H1 (cell line): ENCODE measurements around the gene TFPT. TPM values are rescaled to one million over a fixed set of nuclear protein-coding genes. Genes with fewer than 3 reads are reported as not detected.
A peak's percentile ranks its signal among the peaks of the same experiment; 100 is the strongest.

ENCODE experiments used
- CBX5 ChIP-seq: fragments of 300-800, 300-1000 bp; sonication (generic); IDR thresholded peaks from 2 replicates; pipeline ENCODE4 v1.7.1; 2016; ENCODE audit warnings: antibody characterized with exemption, low read length, low read depth
- CBX8 ChIP-seq: fragments of 300-800, 300-1000 bp; sonication (generic); IDR thresholded peaks from 2 replicates; pipeline ENCODE4 v1.7.1; 2016; ENCODE audit warnings: low read depth, low read length, borderline replicate concordance
- CHD1 ChIP-seq: IDR thresholded peaks from 2 replicates; pipeline ENCODE4 v1.6.1; 2012; ENCODE audit warnings: low read depth, low read length, improper control_type of control experiment
- E2F6 ChIP-seq: IDR thresholded peaks from 2 replicates; pipeline ENCODE4 v1.6.1; 2012; ENCODE audit warnings: inconsistent platforms
- EGR1 ChIP-seq: IDR thresholded peaks from 2 replicates; pipeline ENCODE4 v1.6.1; 2011; ENCODE audit warnings: low read depth, low read length, borderline replicate concordance
- GABPA ChIP-seq: IDR thresholded peaks from 2 replicates; pipeline ENCODE4 v1.6.1; 2011; ENCODE audit warnings: mild to moderate bottlenecking, low read length, moderate library complexity, borderline replicate concordance; ENCODE audit not compliant: insufficient read depth
- GTF2F1 ChIP-seq: IDR thresholded peaks from 2 replicates; pipeline ENCODE4 v1.6.1; 2012; ENCODE audit warnings: low read depth, low read length, improper control_type of control experiment, borderline replicate concordance
- HDAC2 ChIP-seq, 2 experiments: fragments of 300-600 bp in 1 of 2; sonication (generic) in 1 of 2; IDR thresholded peaks; 2 replicates each; pipeline ENCODE4 v1.6.1; 2011 to 2012; ENCODE audit warnings: low read depth in 2 of 2, low read length in 2 of 2, mild to moderate bottlenecking in 2 of 2, moderate library complexity in 2 of 2, borderline replicate concordance in 1 of 2, inconsistent platforms in 1 of 2
- HDAC6 ChIP-seq: IDR thresholded peaks from one replicate; pipeline ENCODE4 v1.7.1; 2012; ENCODE audit warnings: low read depth, mild to moderate bottlenecking, inconsistent platforms, low read length, moderate library complexity
- JUND ChIP-seq: IDR thresholded peaks from 2 replicates; pipeline ENCODE4 v1.6.1; 2011; ENCODE audit warnings: mild to moderate bottlenecking, improper control_type of control experiment, low read length
- KDM1A ChIP-seq: fragments of 200-600, 300-600 bp; sonication (generic); IDR thresholded peaks from 2 replicates; pipeline ENCODE4 v1.7.1; 2016; ENCODE audit warnings: mild to moderate bottlenecking, low read length, borderline replicate concordance
- MAX ChIP-seq: IDR thresholded peaks from 2 replicates; pipeline ENCODE4 v1.6.1; 2012; ENCODE audit warnings: inconsistent platforms
- POU5F1 ChIP-seq: IDR thresholded peaks from 2 replicates; pipeline ENCODE4 v1.6.1; 2011; ENCODE audit warnings: low read depth, mild to moderate bottlenecking, low read length, moderate library complexity
- SAP30 ChIP-seq: fragments of 300-600 bp; sonication (generic); IDR thresholded peaks from 2 replicates; pipeline ENCODE4 v1.7.1; 2012; ENCODE audit warnings: low read length, moderate library complexity, mild to moderate bottlenecking, inconsistent platforms; ENCODE audit not compliant: insufficient read depth, insufficient replicate concordance
- SIN3A ChIP-seq, 2 experiments: IDR thresholded peaks in 1 of 2; conservative IDR thresholded peaks in 1 of 2; 2 replicates each; pipeline ENCODE4 v1.6.1; 2011 to 2012; ENCODE audit warnings: low read length in 2 of 2, improper control_type of control experiment in 1 of 2, low read depth in 1 of 2, mild to moderate bottlenecking in 1 of 2
- SRF ChIP-seq: IDR thresholded peaks from 2 replicates; pipeline ENCODE4 v1.6.1; 2011; ENCODE audit warnings: mild to moderate bottlenecking, low read depth, low read length, moderate library complexity
- TAF1 ChIP-seq: IDR thresholded peaks from 2 replicates; pipeline ENCODE4 v1.6.1; 2011; ENCODE audit warnings: mild to moderate bottlenecking, low read depth, low read length
- USF2 ChIP-seq: IDR thresholded peaks from 2 replicates; pipeline ENCODE4 v1.6.1; 2011; ENCODE audit warnings: low read length, improper control_type of control experiment
- polyA plus RNA-seq, 7 experiments: library from polyadenylated mRNA; depleted of rRNA in 3 of 7; stranded (reverse) in 5 of 7; unstranded in 2 of 7; fragments of >200 nt in 5 of 7; fragments of 200-250 nt in 2 of 7; gene quantifications; 1 replicate in 5 of 7; 2 replicates in 1 of 7; 4 replicates in 1 of 7; pipeline versions ENCODE4 v1.2.1 to v1.2.3, GENCODE V29; 2011 to 2013; ENCODE audit warnings: missing spikeins in 2 of 7, mixed read lengths in 2 of 7
- total RNA-seq: library from RNA; stranded (reverse); fragmentation: NEBNext Ultra II Directional; extraction: Animal tissue kit (Norgen Biotek cat#: 25700); gene quantifications from 2 replicates; pipeline ENCODE4 v1.2.1, GENCODE V29; 2021

TFPT gene
- total and polyA plus RNA-seq, 2 of the 8 experiments (the other 6 are each of a cell fraction or from before 2014, with no cell fraction given) = 10.4 to 17.7 TPM

GRCh38 chr19:54136864-54137698 is 21.6 kb upstream of the TFPT start (continued):
- TF ChIP-seq GABPA = no peak
- no peak for TF ChIP-seq HDAC2 (IDR thresholded peaks at IDR 0.05; ENCODE audit: borderline replicate concordance in 1 of 2, low read depth in 2 of 2, low read length in 2 of 2)
- no peak for TF ChIP-seq E2F6
- TF ChIP-seq CHD1 = no peak
- TF ChIP-seq EGR1 = peak; percentile 82; the same call in 1 of the 2 replicates
- TF ChIP-seq POU5F1 = no peak
- TF ChIP-seq HDAC6 = no peak
- no peak for TF ChIP-seq KDM1A
- peak in 1 of 2 experiments; percentile 67; a peak in 2 of 4 replicates for TF ChIP-seq SIN3A (conservative IDR thresholded peaks at IDR 0.05 in 1 of 2, IDR thresholded peaks at IDR 0.05 in 1 of 2; ENCODE audit: low read depth in 1 of 2, low read length in 2 of 2)
- no peak for TF ChIP-seq CBX8
- no peak for TF ChIP-seq CBX5
- no peak for TF ChIP-seq GTF2F1
- no peak for TF ChIP-seq SAP30
- no peak for TF ChIP-seq JUND
- TF ChIP-seq SRF = no peak
- peak; percentile 86 for TF ChIP-seq TAF1
- TF ChIP-seq MAX = no peak; the same call in 1 of the 2 replicates
- TF ChIP-seq USF2 = no peak
